HEK293 (cell line): ENCODE data around the gene IL12RB1.

Experiments
- CTCF ChIA-PET: fragments of 350-600 bp; formaldehyde crosslinking; extraction: SDS; loops from one replicate; lab custom pipeline; 2021; ENCODE audit warnings: antibody characterized with exemption; lab: Yijun Ruan, JAX
- POLR2A ChIA-PET: fragments of 300-600 bp; formaldehyde crosslinking; extraction: SDS; loops from one replicate; lab custom pipeline; 2020; ENCODE audit warnings: antibody characterized with exemption, inconsistent platforms; lab: Yijun Ruan, JAX
- H3K27ac ChIP-seq: fragments of 200-500 bp; sonication (Bioruptor generic); 2 replicates; pipeline ENCODE4 v1.5.1; 2014; ENCODE audit warnings: low read depth, low read length, control low read depth, inconsistent platforms; ENCODE audit errors: extremely low read depth
- H3K36me3 ChIP-seq, 2 experiments: fragments of 200-500 bp in 1 of 2; sonication (Bioruptor generic) in 1 of 2; 1 replicate in 1 of 2; 2 replicates in 1 of 2; pipeline ENCODE4 v1.5.1; 2014 to 2017; ENCODE audit warnings: inconsistent platforms in 2 of 2, low read length in 2 of 2; ENCODE audit not compliant: control insufficient read depth in 2 of 2, insufficient read depth in 1 of 2
- H3K4me1 ChIP-seq: fragments of 200-500 bp; sonication (Bioruptor generic); 2 replicates; pipeline ENCODE4 v1.5.1; 2014; ENCODE audit warnings: mild to moderate bottlenecking, low read length, inconsistent platforms; ENCODE audit not compliant: control insufficient read depth, insufficient read depth
- H3K4me3 ChIP-seq: 2 replicates; pipeline ENCODE4 v1.5.1; 2011; ENCODE audit warnings: low read depth, mild to moderate bottlenecking, control low read depth, low read length, moderate library complexity
- H3K9me3 ChIP-seq: fragments of 200-500 bp; sonication (Bioruptor generic); 2 replicates; pipeline ENCODE4 v1.5.1; 2014; ENCODE audit warnings: low read depth, low read length, inconsistent platforms; ENCODE audit not compliant: control insufficient read depth, insufficient read depth
- REPIN1 ChIP-seq: fragments of 450-650 bp; formaldehyde crosslinking; IDR thresholded peaks from 2 replicates; pipeline ENCODE4 v1.5.1; 2017; ENCODE audit warnings: missing biosample characterization, missing genetic modification characterization, low read depth
- SP2 ChIP-seq: fragments of 450-650 bp; formaldehyde crosslinking; IDR thresholded peaks from 2 replicates; pipeline ENCODE4 v1.5.1; 2016; ENCODE audit warnings: missing biosample characterization, missing genetic modification characterization
- ZBTB8A ChIP-seq: fragments of 450-650 bp; formaldehyde crosslinking; IDR thresholded peaks from 2 replicates; pipeline ENCODE4 v1.5.1; 2016; ENCODE audit warnings: missing biosample characterization, missing genetic modification characterization
- ZFHX2 ChIP-seq: fragments of 450-650 bp; formaldehyde crosslinking; conservative IDR thresholded peaks from 2 replicates; pipeline ENCODE4 v1.5.1; 2016; ENCODE audit warnings: missing biosample characterization, missing genetic modification characterization
- ZFP37 ChIP-seq: fragments of 450-650 bp; formaldehyde crosslinking; IDR thresholded peaks from 2 replicates; pipeline ENCODE4 v1.5.1; 2016; ENCODE audit warnings: missing biosample characterization, missing genetic modification characterization
- ZNF16 ChIP-seq: fragments of 450-650 bp; formaldehyde crosslinking; IDR thresholded peaks from 2 replicates; pipeline ENCODE4 v1.5.1; 2016; ENCODE audit warnings: low read depth, missing biosample characterization, missing genetic modification characterization
- ZNF184 ChIP-seq: fragments of 450-650 bp; IDR thresholded peaks from 2 replicates; pipeline ENCODE4 v1.5.1; 2018; ENCODE audit warnings: missing biosample characterization, mild to moderate bottlenecking, missing genetic modification characterization
- ZNF202 ChIP-seq: fragments of 450-650 bp; formaldehyde crosslinking; IDR thresholded peaks from 2 replicates; pipeline ENCODE4 v1.5.1; 2016; ENCODE audit warnings: missing biosample characterization, missing genetic modification characterization, borderline replicate concordance
- ZNF266 ChIP-seq: fragments of 450-650 bp; formaldehyde crosslinking; IDR thresholded peaks from 2 replicates; pipeline ENCODE4 v1.5.1; 2016; ENCODE audit warnings: missing biosample characterization, missing genetic modification characterization, low read depth
- ZNF549 ChIP-seq: fragments of 450-650 bp; IDR thresholded peaks from 2 replicates; pipeline ENCODE4 v1.5.1; 2018; ENCODE audit warnings: missing biosample characterization, missing genetic modification characterization, mild to moderate bottlenecking, inconsistent platforms, moderate library complexity
- ZNF600 ChIP-seq: fragments of 450-650 bp; formaldehyde crosslinking; IDR thresholded peaks from 2 replicates; pipeline ENCODE4 v1.5.1; 2016; ENCODE audit warnings: missing biosample characterization, missing genetic modification characterization
- ZNF623 ChIP-seq: fragments of 450-650 bp; formaldehyde crosslinking; IDR thresholded peaks from 2 replicates; pipeline ENCODE4 v1.5.1; 2016; ENCODE audit warnings: missing biosample characterization, missing genetic modification characterization
- ZNF791 ChIP-seq: fragments of 450-650 bp; formaldehyde crosslinking; IDR thresholded peaks from 2 replicates; pipeline ENCODE4 v1.5.1; 2016; ENCODE audit warnings: missing biosample characterization, missing genetic modification characterization
- TF ChIP-seq, protein P1 (sequence below): fragments of 450-650 bp; IDR thresholded peaks from 2 replicates; pipeline ENCODE4 v1.5.1; 2018; ENCODE audit warnings: missing biosample characterization, missing genetic modification characterization
- TF ChIP-seq, protein P2 (sequence below): fragments of 450-650 bp; formaldehyde crosslinking; IDR thresholded peaks from 2 replicates; pipeline ENCODE4 v1.5.1; 2016; ENCODE audit warnings: missing biosample characterization, missing genetic modification characterization, borderline replicate concordance
- TF ChIP-seq, protein P3 (sequence below): fragments of 450-650 bp; formaldehyde crosslinking; IDR thresholded peaks from 2 replicates; pipeline ENCODE4 v1.5.1; 2017; ENCODE audit warnings: missing biosample characterization, missing genetic modification characterization

Gene IL12RB1

DNA sequence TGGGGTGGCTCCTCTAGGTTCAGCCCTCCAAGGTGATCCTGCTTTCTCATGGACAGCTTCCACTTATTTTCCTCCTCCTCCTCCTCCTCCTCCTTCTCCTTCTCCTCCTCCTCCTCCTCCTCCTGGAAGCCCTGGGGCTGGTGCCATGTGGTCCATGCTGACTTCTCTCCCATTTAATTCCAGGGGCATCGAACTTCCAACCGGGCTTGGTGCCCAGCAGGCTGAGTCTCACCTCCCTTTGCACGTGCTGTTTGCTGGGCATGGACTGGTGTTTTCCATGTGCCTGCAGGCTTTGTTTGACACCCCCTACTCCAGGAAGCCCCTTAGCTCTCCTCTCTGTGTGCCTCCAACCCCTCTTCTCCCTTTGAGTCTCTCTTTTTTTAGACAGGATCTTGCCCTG lies 14.5 kb upstream of the IL12RB1 start:
- no peaks in the 10 kb centered on the region for H3K9me3 ChIP-seq
- H3K4me3 ChIP-seq = no peak overlapping the region
- CTCF ChIA-PET = no interaction called here
- H3K36me3 ChIP-seq = no peaks in the 10 kb centered on the region
- H3K4me1 ChIP-seq = no peaks in the 10 kb centered on the region
- POLR2A ChIA-PET = no interaction called here
- no peak for TF ChIP-seq ZFP37
- peak; percentile 29; the same call in 1 of the 2 replicates for TF ChIP-seq ZBTB8A (tag by site-specific recombination)
- 0 out of 2 replicates have a peak, but pooled peaks have one; percentile 16 for TF ChIP-seq ZFHX2 (tag by site-specific recombination)
- TF ChIP-seq ZNF202 (tag by site-specific recombination) = no peak
- TF ChIP-seq, protein P1, sequence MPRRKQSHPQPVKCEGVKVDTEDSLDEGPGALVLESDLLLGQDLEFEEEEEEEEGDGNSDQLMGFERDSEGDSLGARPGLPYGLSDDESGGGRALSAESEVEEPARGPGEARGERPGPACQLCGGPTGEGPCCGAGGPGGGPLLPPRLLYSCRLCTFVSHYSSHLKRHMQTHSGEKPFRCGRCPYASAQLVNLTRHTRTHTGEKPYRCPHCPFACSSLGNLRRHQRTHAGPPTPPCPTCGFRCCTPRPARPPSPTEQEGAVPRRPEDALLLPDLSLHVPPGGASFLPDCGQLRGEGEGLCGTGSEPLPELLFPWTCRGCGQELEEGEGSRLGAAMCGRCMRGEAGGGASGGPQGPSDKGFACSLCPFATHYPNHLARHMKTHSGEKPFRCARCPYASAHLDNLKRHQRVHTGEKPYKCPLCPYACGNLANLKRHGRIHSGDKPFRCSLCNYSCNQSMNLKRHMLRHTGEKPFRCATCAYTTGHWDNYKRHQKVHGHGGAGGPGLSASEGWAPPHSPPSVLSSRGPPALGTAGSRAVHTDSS (tag by site-specific recombination) = 0 out of 2 replicates have a peak, but pooled peaks have one; percentile 21
- no peak for TF ChIP-seq ZNF791
- TF ChIP-seq, all 188 proteins: peak for 3
- no peak overlapping the region for H3K27ac ChIP-seq

DNA sequence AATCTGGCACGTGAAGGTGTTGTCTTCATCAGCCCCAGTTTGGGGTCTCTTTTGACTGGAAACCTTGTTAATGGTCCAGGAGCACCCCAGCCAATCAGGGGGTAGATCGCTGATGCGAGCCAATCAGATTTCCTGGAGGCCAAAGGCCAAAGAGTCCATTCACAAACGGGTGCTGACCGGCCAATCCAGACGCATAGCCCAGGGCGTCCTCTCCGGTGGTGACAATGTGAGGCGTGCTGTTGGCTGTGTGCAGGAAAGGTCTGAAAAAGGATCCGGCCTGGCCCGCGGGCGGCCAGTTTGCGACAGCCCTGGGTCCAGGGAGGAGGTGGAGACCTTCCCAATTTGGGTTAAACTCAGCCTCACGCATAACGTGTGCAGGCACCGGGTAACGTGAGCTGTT lies 14.0 kb upstream of the IL12RB1 start:
- Histone ChIP-seq H3K4me1 (no peaks in the 10 kb centered on the region), H3K9me3 (no peaks in the 10 kb centered on the region), H3K4me3 (no peak overlapping the region), H3K36me3 (no peaks in the 10 kb centered on the region), H3K27ac (no peak overlapping the region)
- ChIA-PET CTCF (no interaction called here), POLR2A (no interaction called here)
- TF ChIP-seq ZNF549 (no peak), REPIN1 (tag by site-specific recombination) (no peak), ZNF266 (tag by site-specific recombination) (no peak), ZNF600 (tag by site-specific recombination) (0 out of 2 replicates have a peak, but pooled peaks have one; percentile 44), SP2 (0 out of 2 replicates have a peak, but pooled peaks have one; percentile 25)
- TF ChIP-seq, protein P2, sequence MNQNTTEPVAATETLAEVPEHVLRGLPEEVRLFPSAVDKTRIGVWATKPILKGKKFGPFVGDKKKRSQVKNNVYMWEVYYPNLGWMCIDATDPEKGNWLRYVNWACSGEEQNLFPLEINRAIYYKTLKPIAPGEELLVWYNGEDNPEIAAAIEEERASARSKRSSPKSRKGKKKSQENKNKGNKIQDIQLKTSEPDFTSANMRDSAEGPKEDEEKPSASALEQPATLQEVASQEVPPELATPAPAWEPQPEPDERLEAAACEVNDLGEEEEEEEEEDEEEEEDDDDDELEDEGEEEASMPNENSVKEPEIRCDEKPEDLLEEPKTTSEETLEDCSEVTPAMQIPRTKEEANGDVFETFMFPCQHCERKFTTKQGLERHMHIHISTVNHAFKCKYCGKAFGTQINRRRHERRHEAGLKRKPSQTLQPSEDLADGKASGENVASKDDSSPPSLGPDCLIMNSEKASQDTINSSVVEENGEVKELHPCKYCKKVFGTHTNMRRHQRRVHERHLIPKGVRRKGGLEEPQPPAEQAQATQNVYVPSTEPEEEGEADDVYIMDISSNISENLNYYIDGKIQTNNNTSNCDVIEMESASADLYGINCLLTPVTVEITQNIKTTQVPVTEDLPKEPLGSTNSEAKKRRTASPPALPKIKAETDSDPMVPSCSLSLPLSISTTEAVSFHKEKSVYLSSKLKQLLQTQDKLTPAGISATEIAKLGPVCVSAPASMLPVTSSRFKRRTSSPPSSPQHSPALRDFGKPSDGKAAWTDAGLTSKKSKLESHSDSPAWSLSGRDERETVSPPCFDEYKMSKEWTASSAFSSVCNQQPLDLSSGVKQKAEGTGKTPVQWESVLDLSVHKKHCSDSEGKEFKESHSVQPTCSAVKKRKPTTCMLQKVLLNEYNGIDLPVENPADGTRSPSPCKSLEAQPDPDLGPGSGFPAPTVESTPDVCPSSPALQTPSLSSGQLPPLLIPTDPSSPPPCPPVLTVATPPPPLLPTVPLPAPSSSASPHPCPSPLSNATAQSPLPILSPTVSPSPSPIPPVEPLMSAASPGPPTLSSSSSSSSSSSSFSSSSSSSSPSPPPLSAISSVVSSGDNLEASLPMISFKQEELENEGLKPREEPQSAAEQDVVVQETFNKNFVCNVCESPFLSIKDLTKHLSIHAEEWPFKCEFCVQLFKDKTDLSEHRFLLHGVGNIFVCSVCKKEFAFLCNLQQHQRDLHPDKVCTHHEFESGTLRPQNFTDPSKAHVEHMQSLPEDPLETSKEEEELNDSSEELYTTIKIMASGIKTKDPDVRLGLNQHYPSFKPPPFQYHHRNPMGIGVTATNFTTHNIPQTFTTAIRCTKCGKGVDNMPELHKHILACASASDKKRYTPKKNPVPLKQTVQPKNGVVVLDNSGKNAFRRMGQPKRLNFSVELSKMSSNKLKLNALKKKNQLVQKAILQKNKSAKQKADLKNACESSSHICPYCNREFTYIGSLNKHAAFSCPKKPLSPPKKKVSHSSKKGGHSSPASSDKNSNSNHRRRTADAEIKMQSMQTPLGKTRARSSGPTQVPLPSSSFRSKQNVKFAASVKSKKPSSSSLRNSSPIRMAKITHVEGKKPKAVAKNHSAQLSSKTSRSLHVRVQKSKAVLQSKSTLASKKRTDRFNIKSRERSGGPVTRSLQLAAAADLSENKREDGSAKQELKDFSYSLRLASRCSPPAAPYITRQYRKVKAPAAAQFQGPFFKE (tag by site-specific recombination) = no peak

DNA sequence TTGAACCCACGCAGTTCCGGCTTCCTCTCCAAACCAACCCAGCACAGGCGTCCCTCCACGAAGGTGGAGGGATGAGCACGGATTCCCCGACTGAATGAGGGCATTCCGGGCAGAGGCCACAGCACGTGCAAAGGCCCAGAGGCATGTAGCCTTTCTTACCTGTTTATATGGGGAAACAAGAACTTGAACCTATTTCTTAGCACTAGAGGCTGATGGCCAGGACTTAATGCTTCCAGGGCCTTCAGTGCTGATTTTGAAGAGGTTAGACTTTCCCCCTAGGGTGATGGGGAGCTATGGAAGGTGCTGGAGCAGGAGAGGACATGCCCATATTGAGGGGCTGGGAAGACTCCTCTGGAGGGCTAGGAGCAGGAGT lies 12.9 kb upstream of the IL12RB1 start:
- no peak overlapping the region for H3K27ac ChIP-seq
- no peak overlapping the region for H3K4me3 ChIP-seq
- CTCF ChIA-PET = no interaction called here
- no peaks in the 10 kb centered on the region for H3K4me1 ChIP-seq
- TF ChIP-seq ZNF623 (peak; percentile 97), ZNF184 (no peak), ZNF16 (tag by site-specific recombination) (peak; percentile 94)
- TF ChIP-seq, protein P3, sequence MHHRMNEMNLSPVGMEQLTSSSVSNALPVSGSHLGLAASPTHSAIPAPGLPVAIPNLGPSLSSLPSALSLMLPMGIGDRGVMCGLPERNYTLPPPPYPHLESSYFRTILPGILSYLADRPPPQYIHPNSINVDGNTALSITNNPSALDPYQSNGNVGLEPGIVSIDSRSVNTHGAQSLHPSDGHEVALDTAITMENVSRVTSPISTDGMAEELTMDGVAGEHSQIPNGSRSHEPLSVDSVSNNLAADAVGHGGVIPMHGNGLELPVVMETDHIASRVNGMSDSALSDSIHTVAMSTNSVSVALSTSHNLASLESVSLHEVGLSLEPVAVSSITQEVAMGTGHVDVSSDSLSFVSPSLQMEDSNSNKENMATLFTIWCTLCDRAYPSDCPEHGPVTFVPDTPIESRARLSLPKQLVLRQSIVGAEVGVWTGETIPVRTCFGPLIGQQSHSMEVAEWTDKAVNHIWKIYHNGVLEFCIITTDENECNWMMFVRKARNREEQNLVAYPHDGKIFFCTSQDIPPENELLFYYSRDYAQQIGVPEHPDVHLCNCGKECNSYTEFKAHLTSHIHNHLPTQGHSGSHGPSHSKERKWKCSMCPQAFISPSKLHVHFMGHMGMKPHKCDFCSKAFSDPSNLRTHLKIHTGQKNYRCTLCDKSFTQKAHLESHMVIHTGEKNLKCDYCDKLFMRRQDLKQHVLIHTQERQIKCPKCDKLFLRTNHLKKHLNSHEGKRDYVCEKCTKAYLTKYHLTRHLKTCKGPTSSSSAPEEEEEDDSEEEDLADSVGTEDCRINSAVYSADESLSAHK = no peak
- POLR2A ChIA-PET = interaction anchor here (0.8 kb wide), 1 partner anchor 10 kb away, joined by 3 read pairs; no protein-coding TSS in a partner anchor
- no peaks in the 10 kb centered on the region for H3K9me3 ChIP-seq
- no peaks in the 10 kb centered on the region for H3K36me3 ChIP-seq
